H54 (cell line): Measurements from ENCODE around the gene DCLRE1B.
A peak's percentile ranks its signal among the peaks of the same experiment; 100 is the strongest.

ENCODE experiments used
- DNase-seq: peaks from one replicate; pipeline ENCODE4 v3.0.0; 2011; ENCODE audit warnings: low spot score, mixed read lengths; ENCODE audit not compliant: insufficient read length
- FAIRE-seq: peaks from 3 replicates; lab custom pipeline; 2011; peaks lifted over from hg19 to GRCh38; lab: Jason Lieb, UNC
- POLR2A ChIP-seq: IDR thresholded peaks from 2 replicates; pipeline ENCODE4 v1.6.1; 2011; ENCODE audit warnings: low read depth, mild to moderate bottlenecking, low read length

Gene DCLRE1B

GRCh38 chr1:113922957-113923356 is 17.8 kb downstream of the DCLRE1B start:
- TF ChIP-seq POLR2A: no peak
- FAIRE-seq: no peak
- DNase-seq: no peak

- TF ChIP-seq POLR2A: no peak
- FAIRE-seq (no peak), DNase-seq (no peak)
These were observed 19.3 kb downstream of the DCLRE1B start for GRCh38 chr1:113924473-113924872.

- no peak for TF ChIP-seq POLR2A
These were observed 23.2 kb downstream of the DCLRE1B start for GRCh38 chr1:113928187-113928930.

GRCh38 chr1:113928941-113929749 is 24.0 kb downstream of the DCLRE1B start, which contains the start of gene HIPK1:
Gene HIPK1, plus strand, starts transcription at chr1:113929324.
- DNase-seq (peak; percentile 69), FAIRE-seq (peak; percentile 36)
- TF ChIP-seq POLR2A: peak; percentile 70

More at GRCh38 chr1:113928187-113928930, 23.2 kb downstream of the DCLRE1B start:
- DNase-seq (no peak), FAIRE-seq (peak; percentile 23)

- DNase-seq (peak; percentile 38), FAIRE-seq (no peak)
- no peak for TF ChIP-seq POLR2A
These were observed 24.8 kb downstream of the DCLRE1B start for GRCh38 chr1:113929750-113930498.

- DNase-seq: peak; percentile 58
- no peak for FAIRE-seq
- TF ChIP-seq POLR2A: no peak
These were observed 25.5 kb downstream of the DCLRE1B start for GRCh38 chr1:113930499-113931161.

GRCh38 chr1:113931451-113931851 is 26.3 kb downstream of the DCLRE1B start:
- FAIRE-seq (no peak), DNase-seq (no peak)
- TF ChIP-seq POLR2A: no peak

- no peak for TF ChIP-seq POLR2A
- FAIRE-seq: no peak
These were observed 28.9 kb downstream of the DCLRE1B start for GRCh38 chr1:113934006-113934405.

GRCh38 chr1:113934511-113935055 is 29.5 kb downstream of the DCLRE1B start:
- no peak for TF ChIP-seq POLR2A
- no peak for DNase-seq
- no peak for FAIRE-seq

More at GRCh38 chr1:113934006-113934405, 28.9 kb downstream of the DCLRE1B start:
- DNase-seq: no peak

GRCh38 chr1:113935176-113935575 is 30.1 kb downstream of the DCLRE1B start:
- no peak for TF ChIP-seq POLR2A
- no peak for FAIRE-seq
- DNase-seq: no peak

- DNase-seq (no peak), FAIRE-seq (no peak)
These were observed 30.8 kb downstream of the DCLRE1B start for GRCh38 chr1:113935970-113936369.

GRCh38 chr1:113937146-113937545 is 32.0 kb downstream of the DCLRE1B start:
- no peak for DNase-seq
- TF ChIP-seq POLR2A: no peak
- no peak for FAIRE-seq

More at GRCh38 chr1:113935970-113936369, 30.8 kb downstream of the DCLRE1B start:
- no peak for TF ChIP-seq POLR2A

GRCh38 chr1:113938192-113938591 is 33.1 kb downstream of the DCLRE1B start:
- DNase-seq (no peak), FAIRE-seq (no peak)
- no peak for TF ChIP-seq POLR2A
